ENCODE results near the gene RNASEH2C.
A peak's percentile ranks its signal among the peaks of the same experiment; 100 is the strongest.
"Not testable (repeated sequence)": the region's sequence is repeated elsewhere in the genome, so short reads cannot be mapped to it uniquely, and the experiment has no call there.

Gene RNASEH2C

DNA sequence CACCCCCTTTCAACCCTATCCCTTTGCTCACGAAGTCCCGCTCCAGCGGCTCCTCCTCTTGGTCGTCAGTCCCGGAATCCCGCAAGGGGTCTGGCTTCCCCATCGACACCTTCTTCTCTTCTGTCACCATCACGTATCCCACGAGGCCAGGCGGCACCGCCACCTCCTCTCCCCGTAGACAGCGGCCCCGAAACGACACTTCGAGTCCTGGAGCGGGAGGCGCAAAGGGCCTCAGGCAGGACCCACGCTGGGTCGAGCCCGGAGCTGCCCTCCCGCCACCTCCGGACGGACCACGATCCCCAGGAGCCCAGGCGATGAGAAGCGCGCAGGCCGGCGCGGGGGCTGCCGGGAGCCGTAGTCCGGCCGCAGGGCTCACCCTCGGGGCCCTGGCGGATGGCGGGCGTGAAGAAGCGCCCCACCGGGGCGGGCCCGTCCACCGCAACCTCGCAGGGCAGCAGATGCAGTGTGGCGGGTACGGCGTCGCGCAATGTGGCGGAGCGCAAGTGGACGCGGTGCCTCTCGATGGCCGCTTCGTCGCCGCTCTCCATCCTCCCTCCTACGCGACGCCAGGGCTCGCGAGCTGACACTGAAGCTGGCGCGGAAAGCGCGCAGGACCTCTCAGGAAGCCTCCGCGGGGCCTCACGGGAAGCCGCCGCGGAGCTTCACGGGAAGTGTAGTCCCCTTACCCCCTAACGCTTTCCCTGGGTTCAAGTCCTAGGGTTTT is at the start of gene RNASEH2C:
RNASEH2C (minus strand) TSS at position 588 of the 724 bp plus-strand sequence; CDS start at position 548, 40 bp downstream.
- DNase-seq (ENCODE audit: low read depth, low spot score) = peak; percentile 61

DNA sequence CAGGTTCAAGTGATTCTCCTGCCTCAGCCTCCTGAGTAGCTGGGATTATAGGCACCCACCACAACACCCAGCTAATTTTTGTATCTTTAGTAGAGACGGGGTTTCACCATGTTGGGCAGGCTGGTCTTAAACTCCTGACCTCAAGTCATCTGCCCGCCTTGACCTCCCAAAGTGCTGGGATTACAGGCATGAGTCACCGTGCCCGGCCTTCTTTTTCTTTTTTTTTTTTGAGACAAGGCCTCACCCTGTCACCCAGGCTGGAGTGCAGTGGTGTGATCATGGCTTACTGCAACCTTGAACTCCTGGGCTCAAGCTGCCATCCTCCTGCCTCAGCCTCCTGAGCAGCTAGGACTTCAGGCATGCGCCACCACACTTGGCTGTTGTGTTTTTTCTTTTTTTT is 47.2 kb upstream of the RNASEH2C start:
- not testable (repeated sequence) for DNase-seq (ENCODE audit: low read depth, low spot score)

DNA sequence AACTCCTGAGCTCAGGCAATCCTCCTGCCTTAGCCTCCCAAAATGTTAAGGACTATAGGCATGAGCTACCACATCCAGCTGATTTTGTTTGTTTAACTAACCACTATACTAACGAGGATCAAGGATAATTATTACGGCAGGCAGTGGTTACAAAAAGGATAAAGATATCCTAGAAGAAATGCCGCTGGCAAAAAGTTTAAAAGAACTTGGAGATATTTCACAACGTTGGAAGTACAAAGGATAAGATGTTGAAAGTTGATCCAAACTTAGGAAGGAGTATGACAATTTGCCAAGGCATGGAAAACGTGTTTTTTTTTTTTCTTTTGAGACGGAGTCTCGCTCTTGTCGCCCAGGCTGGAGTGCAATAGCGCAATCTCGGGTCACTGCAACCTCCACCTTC is 46.8 kb upstream of the RNASEH2C start:
- DNase-seq (ENCODE audit: low read depth, low spot score) = no peak

DNA sequence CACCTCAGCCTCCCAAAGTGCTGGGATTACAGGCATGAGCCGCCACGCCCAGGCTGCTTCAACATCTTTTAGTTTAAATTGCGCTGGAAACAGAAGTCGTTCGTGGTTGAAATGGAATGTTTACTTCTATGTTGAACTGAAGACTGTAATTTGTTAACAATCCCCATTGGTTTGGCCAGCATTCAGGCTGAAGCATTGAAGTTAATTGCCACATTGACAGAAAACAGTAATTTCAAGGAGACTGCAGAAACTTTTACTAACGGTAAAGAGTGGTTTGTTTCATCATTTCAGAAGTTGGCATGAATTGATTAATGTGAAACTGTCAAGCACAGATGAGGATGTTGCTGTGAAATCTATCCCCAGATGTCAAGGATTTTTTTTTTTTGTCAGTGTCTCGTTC is 45.9 kb upstream of the RNASEH2C start:
- DNase-seq (ENCODE audit: low read depth, low spot score) = no peak

DNA sequence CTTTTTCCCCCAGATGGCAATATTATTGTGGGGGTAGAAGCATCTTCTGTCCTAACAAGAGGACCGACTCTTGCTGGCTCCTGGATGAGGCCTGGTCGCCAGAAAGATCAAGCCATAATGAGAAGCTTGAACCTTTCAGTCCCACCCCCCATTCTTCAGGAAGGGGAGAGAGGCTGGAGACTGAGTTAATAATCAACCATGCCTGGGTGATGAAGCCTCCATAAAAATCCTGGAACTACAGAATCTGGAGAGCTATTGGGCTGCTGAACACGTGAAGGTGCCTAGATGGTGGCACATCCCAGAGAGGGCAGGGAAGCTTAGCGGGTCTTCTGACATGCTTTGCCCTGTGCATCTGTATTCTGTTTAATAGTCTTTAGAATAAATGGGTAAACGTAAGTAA is 43.8 kb upstream of the RNASEH2C start:
- no peak for DNase-seq (ENCODE audit: low read depth, low spot score)

DNA sequence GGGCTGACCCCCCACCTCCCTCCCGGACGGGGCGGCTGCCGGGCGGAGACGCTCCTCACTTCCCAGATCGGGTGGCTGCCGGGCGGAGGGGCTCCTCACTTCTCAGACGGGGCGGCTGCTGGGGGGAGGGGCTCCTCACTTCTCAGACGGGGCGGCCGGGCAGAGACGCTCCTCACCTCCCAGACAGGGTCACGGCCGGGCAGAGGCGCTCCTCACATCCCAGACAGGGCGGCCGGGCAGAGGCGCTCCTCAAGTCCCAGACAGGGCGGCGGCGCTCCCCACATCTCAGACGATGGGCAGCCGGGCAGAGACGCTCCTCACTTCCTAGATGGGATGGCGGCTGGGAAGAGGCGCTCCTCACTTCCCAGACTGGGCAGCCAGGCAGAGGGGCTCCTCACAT is 42.2 kb upstream of the RNASEH2C start:
- DNase-seq (ENCODE audit: low read depth, low spot score) = not testable (repeated sequence)

DNA sequence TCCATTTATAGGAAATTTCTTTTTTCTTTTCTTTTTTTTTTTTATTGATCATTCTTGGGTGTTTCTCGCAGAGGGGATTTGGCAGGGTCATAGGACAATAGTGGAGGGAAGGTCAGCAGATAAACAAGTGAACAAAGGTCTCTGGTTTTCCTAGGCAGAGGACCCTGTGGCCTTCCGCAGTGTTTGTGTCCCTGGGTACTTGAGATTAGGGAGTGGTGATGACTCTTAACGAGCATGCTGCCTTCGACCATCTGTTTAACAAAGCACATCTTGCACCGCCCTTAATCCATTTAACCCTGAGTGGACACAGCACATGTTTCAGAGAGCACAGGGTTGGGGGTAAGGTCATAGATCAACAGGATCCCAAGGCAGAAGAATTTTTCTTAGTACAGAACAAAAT is 41.6 kb upstream of the RNASEH2C start:
- not testable (repeated sequence) for DNase-seq (ENCODE audit: low read depth, low spot score)

DNA sequence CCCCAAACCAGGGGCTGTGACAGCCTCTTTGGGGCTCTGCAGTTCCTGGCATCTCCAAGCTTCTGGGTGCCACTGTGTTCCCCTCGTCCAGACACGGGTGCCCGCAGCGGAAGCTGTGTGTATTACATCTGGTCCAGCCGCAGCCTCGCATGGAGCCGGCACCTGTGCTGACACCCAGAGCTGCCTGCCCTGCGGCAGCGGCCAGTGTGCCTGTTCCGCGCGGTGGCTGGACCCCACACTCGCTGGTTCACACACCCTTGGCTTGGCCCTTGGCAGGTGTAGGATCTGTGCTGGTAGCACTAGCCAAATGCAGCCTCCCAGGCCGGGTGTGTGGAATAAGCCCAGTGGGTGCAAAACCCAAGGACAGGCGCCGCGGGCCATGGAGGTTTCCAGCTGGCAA is 24.5 kb upstream of the RNASEH2C start:
- DNase-seq (ENCODE audit: low read depth, low spot score) = no peak

DNA sequence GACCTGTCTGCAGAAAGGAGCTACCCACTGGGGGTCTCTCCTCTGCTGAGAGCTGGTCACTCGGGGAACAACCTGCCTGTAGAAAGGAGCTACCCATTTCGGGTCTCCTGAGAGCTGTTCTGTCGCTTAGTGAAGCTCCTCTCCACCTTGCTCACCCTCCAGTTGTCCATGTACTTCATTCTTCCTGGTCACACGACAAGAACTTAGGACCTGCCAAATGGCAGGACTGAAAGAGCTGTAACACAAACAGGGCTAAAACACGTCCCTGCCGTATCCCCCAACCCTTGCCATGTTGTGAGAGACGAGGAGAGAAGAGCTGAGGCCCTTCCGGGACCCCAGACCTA is 24.1 kb upstream of the RNASEH2C start:
- no peak for DNase-seq (ENCODE audit: low read depth, low spot score)

DNA sequence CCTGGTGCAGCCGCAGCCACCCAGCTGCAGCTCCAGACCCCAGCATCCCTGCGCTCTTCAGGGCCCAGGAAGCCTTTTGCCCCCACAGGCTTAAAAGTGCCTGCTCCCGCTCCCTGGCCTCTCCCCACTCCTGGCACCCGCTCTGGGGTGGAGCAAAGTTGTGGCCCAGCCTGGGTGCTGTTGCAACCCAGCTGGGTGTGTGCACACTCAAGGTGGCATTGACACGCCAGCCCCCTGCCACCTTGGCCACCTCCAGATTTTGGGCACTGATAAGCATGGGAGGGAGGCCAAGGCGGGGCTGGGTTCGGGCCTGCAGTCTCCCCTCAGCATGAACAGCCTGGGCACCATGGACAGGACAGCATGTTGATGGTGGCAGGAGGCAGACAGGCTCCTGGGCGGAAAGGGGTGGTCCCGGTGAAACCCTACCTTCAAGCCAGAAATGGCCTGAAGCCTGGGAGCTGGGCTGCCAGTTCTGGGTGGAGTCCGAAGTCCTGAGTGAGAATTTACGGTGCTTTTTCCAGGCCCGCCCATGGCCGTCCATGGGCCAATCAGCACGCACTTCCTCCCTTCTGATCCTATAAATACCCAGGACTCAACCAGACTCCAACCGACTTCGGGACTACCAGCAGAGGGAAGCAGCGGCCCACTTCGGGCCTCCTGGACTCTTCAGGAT is 23.6 kb upstream of the RNASEH2C start:
- no peak for DNase-seq (ENCODE audit: low read depth, low spot score)

DNA sequence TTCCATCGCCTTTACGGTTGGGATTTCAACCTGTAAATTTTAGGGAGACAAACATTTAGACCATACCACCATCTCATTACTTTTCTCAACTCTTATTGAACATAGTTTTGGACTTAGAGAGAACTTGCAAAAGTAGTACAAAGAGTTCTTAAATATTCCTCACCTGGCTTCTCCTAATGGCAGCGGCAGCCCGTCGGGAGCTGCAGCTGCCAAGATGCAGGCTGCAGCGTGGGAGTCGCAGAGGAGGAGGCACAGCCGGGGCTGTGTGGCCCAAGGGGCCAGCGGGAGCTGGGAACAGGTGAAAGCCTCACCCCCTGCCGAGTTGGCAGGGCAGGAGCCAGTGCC is 23.1 kb upstream of the RNASEH2C start:
- no peak for DNase-seq (ENCODE audit: low read depth, low spot score)

DNA sequence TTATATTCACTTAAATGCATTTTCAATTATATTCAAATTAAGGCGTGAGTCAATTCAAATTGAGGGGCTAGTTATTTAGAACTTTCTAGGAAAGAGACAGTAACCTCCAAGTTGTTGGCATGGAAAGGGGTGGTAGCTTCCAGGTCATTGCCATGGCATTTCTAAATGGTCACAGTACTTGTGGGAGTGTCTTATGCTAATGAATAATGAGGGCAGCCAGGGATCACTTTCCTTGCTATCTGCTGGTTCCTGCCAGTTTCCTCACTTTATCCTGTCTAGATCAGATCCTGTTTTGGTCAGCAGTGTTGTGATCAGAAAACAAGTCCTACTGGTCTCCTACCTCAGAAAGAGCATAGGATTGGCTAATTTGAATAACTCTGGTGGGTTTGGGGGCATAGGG is 21.8 kb upstream of the RNASEH2C start:
- no peak for DNase-seq (ENCODE audit: low read depth, low spot score)

DNA sequence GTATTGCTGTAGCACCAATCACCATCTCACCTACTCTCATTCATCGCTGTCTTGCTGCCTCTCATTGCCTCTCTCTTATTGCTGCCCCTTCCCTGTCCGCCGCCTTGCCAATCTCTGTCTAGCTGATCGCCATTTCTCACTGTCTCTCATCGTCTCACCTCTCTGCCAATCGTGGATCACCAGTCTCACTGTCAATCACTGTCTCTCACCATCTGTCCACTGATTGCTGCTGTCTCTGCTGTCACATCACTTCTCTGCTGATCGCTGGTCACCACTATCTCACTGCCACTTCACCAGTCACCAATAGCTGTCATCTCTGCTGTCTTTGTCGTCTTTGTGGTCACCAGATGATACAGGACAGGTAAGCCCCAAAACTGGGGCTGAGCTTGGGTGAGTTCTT is 20.6 kb upstream of the RNASEH2C start:
- DNase-seq (ENCODE audit: low read depth, low spot score) = no peak

DNA sequence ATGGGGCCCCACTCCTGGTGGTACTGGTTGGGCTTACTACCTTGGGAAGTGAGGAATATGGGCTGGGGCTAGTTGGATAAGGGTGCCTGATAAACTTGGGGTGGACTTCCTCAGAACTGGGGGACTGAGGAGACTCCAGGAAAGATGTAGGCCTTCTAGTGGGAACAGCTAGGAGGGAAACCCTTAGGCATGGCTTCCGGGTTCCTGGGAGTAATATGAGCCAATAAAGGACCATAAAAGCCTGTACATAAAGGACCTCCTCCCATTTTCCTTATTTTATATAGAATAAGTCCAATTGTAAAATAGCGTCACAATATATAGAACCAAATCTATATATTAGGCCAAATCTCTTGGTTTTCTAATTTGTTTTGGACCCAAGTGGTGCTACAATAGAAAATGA is 18.4 kb upstream of the RNASEH2C start:
- DNase-seq (ENCODE audit: low read depth, low spot score) = no peak

DNA sequence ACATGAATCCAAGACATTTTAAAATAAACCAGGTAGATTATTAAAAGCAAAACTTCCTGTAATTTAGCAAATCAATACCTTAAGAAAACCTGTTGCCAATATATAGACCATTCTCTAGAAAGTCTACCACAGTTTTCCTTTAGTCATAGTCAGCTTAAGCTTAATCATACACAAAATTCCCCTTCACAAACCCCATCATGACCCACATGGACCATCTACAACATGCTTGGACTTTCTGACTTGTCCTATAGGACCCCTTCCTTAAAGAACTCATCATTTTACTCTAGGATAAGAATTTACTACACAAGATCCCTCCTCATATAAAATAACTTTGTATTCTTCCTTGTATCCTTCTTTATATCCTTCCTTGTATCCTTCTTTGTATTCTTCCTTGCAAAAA is 16.2 kb upstream of the RNASEH2C start:
- DNase-seq (ENCODE audit: low read depth, low spot score) = no peak

DNA sequence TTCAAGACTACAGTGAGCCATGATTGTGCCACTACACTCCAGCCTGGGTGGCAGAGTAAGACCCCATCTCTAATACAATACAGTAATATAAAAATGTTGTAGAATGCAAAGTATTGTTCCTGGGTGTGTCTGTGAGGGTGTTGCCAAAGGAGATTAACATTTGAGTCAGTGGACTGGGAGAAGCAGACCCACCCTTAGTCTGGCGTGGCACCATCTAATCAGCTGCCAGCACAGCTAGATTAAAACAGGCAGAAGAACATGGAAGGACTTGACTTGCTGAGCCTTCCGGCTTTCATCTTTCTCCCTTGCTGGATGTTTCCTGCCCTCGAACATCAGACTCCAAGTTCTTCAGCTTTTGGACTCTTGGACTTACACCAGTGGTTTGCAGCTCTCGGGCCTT is 14.5 kb upstream of the RNASEH2C start:
- not testable (repeated sequence) for DNase-seq (ENCODE audit: low read depth, low spot score)

DNA sequence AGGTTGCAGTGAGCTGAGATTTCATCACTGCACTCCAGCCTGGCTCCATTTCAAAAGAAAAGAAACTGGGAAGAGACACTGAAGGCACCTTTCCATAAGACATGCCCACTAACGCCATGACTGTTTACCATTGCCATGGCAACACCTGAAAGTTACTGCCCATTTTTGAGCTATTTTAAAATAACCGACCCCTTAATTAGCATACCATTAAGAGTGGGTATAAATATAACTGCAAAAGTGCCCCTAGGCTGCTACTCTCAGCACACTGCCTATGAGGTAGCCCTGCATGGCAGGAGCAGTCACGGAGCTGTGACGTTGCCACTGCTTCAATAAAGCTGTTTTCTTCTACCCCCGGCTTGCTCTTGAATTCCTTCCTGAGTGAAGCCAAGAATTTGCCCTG is 9.9 kb upstream of the RNASEH2C start:
- DNase-seq (ENCODE audit: low read depth, low spot score) = no peak

DNA sequence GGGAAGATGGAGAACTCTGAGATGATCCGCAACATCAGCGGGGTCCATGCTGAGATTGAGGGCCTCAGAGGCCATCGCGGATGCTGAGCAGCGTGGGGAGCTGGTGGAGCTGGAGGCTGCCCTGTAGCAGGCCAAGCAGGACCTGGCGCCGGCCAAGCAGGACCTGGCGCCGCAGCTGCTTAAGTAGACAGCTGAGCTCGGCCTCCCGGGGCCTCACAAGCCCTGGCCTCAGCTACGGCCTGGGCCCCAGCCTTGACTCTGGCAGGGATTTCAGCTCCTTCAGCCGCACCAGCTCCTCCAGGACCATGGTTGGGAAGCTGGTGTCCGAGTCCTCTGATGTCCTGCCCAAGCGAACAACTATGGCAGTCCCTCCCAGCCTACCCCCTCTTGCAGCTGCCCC is 7.3 kb upstream of the RNASEH2C start:
- DNase-seq (ENCODE audit: low read depth, low spot score) = no peak

DNA sequence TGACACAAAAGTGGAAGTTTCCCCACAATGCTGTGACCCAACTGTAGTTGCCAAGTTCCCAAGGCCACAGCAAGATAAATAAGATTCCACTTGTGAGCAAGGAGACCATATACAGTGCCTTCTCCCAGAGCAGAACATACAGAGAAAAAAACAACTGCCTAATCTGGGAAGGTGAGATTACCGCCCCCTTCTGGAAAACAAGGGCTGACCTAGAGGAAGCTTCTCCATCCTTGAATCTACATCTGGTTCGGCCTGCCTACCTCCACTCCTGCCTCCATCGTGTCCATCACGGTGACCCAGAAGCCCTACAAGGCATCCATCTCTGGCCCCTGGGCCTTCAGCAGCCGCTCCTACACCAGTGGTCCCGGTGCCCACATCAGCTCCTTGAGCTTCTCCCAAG is 6.1 kb upstream of the RNASEH2C start:
- DNase-seq (ENCODE audit: low read depth, low spot score) = no peak

DNA sequence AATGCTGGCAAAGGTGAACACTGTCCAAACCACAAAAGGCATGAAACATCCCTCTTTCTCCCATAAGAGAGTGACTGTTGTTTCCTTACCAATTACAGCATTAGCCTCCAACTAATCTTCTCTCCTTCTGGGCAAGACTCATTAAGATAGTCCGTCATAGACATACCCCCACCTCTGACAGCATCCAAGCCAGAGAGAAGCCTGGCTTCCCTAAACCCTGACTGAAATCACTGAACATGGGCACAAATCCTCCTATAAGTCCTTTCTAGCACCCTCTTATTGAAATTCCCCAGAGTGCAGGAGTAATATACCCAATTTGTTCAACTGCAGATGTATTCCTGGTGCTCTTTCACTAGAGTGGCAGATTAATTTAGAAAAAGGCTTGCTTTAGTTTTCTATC is 1.7 kb upstream of the RNASEH2C start:
- DNase-seq (ENCODE audit: low read depth, low spot score) = no peak

DNA sequence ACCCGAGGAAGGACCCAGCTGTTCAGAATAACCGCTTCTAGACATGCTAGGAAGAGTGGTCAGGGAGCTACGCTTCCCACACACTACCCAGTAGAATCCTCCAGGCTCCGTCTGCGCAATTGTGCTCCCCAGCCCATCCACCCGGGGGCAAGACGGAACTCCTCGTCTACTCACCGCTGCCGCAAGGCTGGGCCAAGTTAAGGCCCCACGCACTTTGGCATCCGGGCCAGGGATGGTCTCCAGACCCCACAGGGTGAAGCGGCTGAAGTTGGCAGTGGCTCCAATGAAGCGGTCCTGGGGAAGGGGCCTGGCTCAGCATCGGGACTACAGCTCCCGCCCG is 757 bp downstream of the RNASEH2C start:
- no peak for DNase-seq (ENCODE audit: low read depth, low spot score)

DNA sequence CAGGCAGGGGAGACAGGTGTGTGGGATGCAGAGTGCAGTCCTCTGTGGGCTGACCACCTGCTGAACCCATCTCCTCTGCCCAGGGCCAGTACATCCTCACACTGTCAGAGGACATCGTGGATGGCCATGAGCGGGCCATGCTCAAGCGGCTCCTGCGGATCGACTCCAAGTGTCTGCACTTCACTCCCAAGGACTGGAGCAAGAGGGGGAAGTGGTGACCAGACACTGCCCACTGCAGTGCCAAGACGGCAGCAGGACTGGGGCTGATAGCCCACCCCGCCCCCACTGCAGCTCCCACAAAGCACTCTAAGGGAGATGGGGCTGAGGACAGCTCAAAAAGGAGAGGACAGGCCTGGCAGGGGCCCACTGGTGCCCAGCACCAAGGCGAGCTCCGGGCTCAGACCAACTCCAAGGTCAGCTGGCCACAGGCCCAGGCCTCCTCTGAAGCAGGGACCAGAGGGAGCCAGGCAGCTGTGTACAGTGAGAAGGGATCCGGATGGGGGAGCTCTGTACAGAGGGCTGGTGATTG is 1.6 kb downstream of the RNASEH2C start:
- no peak for DNase-seq (ENCODE audit: low read depth, low spot score)

DNA sequence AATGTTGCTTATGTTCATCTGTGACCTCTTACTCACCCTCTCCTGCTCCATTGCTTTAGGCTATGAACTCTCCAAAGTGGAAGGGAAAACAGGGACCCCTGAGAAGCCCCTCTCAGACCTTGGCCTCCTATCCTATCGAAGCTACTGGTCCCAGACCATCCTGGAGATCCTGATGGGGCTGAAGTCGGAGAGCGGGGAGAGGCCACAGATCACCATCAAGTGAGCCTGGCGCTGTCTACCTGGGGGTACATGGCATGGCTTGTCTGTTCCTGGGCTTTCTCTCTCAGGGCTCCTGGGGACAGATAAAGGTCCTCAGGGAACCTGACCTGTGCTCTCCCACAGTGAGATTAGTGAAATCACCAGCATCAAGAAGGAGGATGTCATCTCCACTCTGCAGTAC is 2.1 kb downstream of the RNASEH2C start:
- no peak for DNase-seq (ENCODE audit: low read depth, low spot score)

DNA sequence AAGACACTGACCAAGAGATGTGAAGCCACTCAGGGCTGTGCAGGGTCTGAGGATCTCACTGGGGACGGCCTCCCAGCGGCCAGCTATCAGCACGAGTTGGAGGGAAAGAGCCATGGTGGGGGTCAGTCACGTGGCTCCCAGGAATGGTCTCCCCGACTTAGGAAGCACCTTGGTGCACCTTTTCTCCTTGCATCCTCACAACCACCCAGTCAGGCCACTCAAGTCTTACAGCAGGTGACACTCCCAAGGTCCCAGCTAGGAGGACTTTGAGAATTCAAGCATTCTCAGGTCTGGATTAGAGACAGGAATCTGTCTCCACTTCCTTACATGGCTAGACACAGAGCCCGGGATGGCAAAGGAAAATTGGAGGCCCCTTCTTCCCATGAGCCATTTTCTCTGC is 2.7 kb downstream of the RNASEH2C start:
- no peak for DNase-seq (ENCODE audit: low read depth, low spot score)
